HCT116 (cell line): ENCODE data around the gene RNPS1. TPM values are rescaled to one million over a fixed set of nuclear protein-coding genes. Genes with fewer than 3 reads are reported as not detected.

Source experiments
- ATAC-seq: fragments of 200-7000 bp; cut with Tn5 transposase; 2 replicates; pipeline ENCODE4 v1.9.1; 2020; ENCODE audit warnings: mild to moderate bottlenecking, moderate library complexity
- BruUV-seq: library from RNA; stranded (reverse); fragments of 400-500 nt; replicated peaks from 2 replicates; lab custom pipeline; 2021; lab: Mats Ljungman, UMichigan
- CTCF ChIA-PET: fragments of 300-600 bp; sonication (Branson Sonifier 250); formaldehyde crosslinking; loops from one replicate; lab custom pipeline; 2021; ENCODE audit warnings: antibody characterized with exemption; lab: Charles Lee
- POLR2A ChIA-PET: fragments of 300-600, 350-600 bp; sonication (Branson Sonifier 250); formaldehyde crosslinking; loops from one replicate; lab custom pipeline; 2021; ENCODE audit warnings: antibody characterized with exemption; lab: Charles Lee
- RAD21 ChIA-PET, 2 experiments: fragments of 300-600 bp; sonication (Branson Sonifier 250); formaldehyde crosslinking; loops; one replicate each; lab custom pipeline; 2023; ENCODE audit warnings: low total read pairs in 2 of 2; ENCODE audit not compliant: uncharacterized antibody in 2 of 2, unreplicated experiment in 2 of 2, low non-redundant PET in 1 of 2; lab: Charles Lee
- DNase-seq: peaks from one replicate; pipeline ENCODE4 v3.0.0-alpha.2; 2010; ENCODE audit warnings: low read depth, low spot score
- H2AFZ ChIP-seq: fragments of 200-600 bp; shearing (Covaris generic), sonication (generic); 2 replicates; pipeline ENCODE4 v1.6.1; 2017; ENCODE audit warnings: low read depth, mixed run types, mixed read lengths, antibody characterized with exemption, low read length; ENCODE audit not compliant: poor library complexity, severe bottlenecking
- H3K27ac ChIP-seq: 2 replicates; pipeline ENCODE4 v1.5.1; 2012; ENCODE audit warnings: low read depth, low read length
- H3K27me3 ChIP-seq: fragments of 200-600 bp; sonication (generic); 2 replicates; pipeline ENCODE4 v1.6.1; 2016; ENCODE audit warnings: mixed run types, low read length, mixed read lengths; ENCODE audit not compliant: insufficient read depth
- H3K36me3 ChIP-seq, 2 experiments: fragments of 200-500 bp in 1 of 2; fragments of 200-600 bp in 1 of 2; sonication (Bioruptor generic) in 1 of 2; sonication (generic) in 1 of 2; 2 replicates each; pipeline versions ENCODE4 v1.5.1 to v1.6.1; 2014 to 2016; ENCODE audit warnings: low read length in 2 of 2, inconsistent platforms in 1 of 2, mixed read lengths in 1 of 2, mixed run types in 1 of 2; ENCODE audit not compliant: insufficient read depth in 2 of 2, control insufficient read depth in 1 of 2
- H3K4me1 ChIP-seq, 2 experiments: fragments of 200-600 bp in 1 of 2; sonication (generic) in 1 of 2; 2 replicates each; pipeline versions ENCODE4 v1.5.1 to v1.6.1; 2012 to 2017; ENCODE audit warnings: low read length in 2 of 2, inconsistent platforms in 1 of 2, mild to moderate bottlenecking in 1 of 2, mixed read lengths in 1 of 2, mixed run types in 1 of 2, moderate library complexity in 1 of 2; ENCODE audit not compliant: insufficient read depth in 2 of 2, control insufficient read depth in 1 of 2
- H3K4me2 ChIP-seq: fragments of 200-600 bp; sonication (generic); 2 replicates; pipeline ENCODE4 v1.6.1; 2017; ENCODE audit warnings: mixed run types, low read length, mixed read lengths
- H3K4me3 ChIP-seq, 2 experiments: fragments of 200-600 bp in 1 of 2; sonication (generic) in 1 of 2; replicated peaks in 1 of 2; 2 replicates each; pipeline ENCODE4 v1.5.1; 2011 to 2016; ENCODE audit warnings: low read length in 2 of 2, control low read depth in 1 of 2, low read depth in 1 of 2, mild to moderate bottlenecking in 1 of 2, mixed read lengths in 1 of 2, mixed run types in 1 of 2
- H3K79me2 ChIP-seq: fragments of 200-600 bp; sonication (generic); 2 replicates; pipeline ENCODE4 v1.6.1; 2017; ENCODE audit warnings: mild to moderate bottlenecking, mixed run types, low read length, moderate library complexity, mixed read lengths; ENCODE audit not compliant: insufficient read depth
- H3K9ac ChIP-seq: fragments of 200-600 bp; sonication (generic); 2 replicates; pipeline ENCODE4 v1.6.1; 2016; ENCODE audit warnings: low read length, mixed read lengths
- H3K9me2 ChIP-seq: fragments of 200-600 bp; sonication (generic), shearing (Covaris generic); 2 replicates; pipeline ENCODE4 v1.6.1; 2017; ENCODE audit warnings: mixed run types, mild to moderate bottlenecking, moderate library complexity; ENCODE audit not compliant: insufficient read depth
- H3K9me3 ChIP-seq, 2 experiments: fragments of 200-500 bp in 1 of 2; fragments of 200-600 bp in 1 of 2; sonication (Bioruptor generic) in 1 of 2; sonication (generic) in 1 of 2; 2 replicates each; pipeline ENCODE4 v1.6.1; 2014 to 2017; ENCODE audit warnings: low read length in 2 of 2, mixed read lengths in 2 of 2, inconsistent platforms in 1 of 2, low read depth in 1 of 2, mild to moderate bottlenecking in 1 of 2, mixed run types in 1 of 2, moderate library complexity in 1 of 2; ENCODE audit not compliant: control insufficient read depth in 1 of 2, insufficient read depth in 1 of 2
- H4K20me1 ChIP-seq: fragments of 200-600 bp; sonication (generic), shearing (Covaris generic); 2 replicates; pipeline ENCODE4 v1.6.1; 2017; ENCODE audit warnings: mixed run types, mild to moderate bottlenecking, moderate library complexity; ENCODE audit not compliant: insufficient read depth
- ATF3 ChIP-seq: IDR thresholded peaks from 2 replicates; pipeline ENCODE4 v1.6.1; 2012
- CBX3 ChIP-seq: IDR thresholded peaks from 2 replicates; pipeline ENCODE4 v1.6.1; 2012; ENCODE audit warnings: low read depth
- CTCF ChIP-seq, 3 experiments: fragments of 200-600 bp in 1 of 3; sonication (generic) in 1 of 3; IDR thresholded peaks in 2 of 3; conservative IDR thresholded peaks in 1 of 3; 2 replicates each; pipeline ENCODE4 v1.5.1; 2012 to 2017; ENCODE audit warnings: low read depth in 2 of 3, low read length in 2 of 3, antibody characterized with exemption in 1 of 3, borderline replicate concordance in 1 of 3, control low read depth in 1 of 3, mild to moderate bottlenecking in 1 of 3, mixed read lengths in 1 of 3, mixed run types in 1 of 3, moderate library complexity in 1 of 3; ENCODE audit not compliant: insufficient read depth in 1 of 3
- EGR1 ChIP-seq: IDR thresholded peaks from 2 replicates; pipeline ENCODE4 v1.6.1; 2012; ENCODE audit warnings: low read depth
- EZH2 ChIP-seq: fragments of 200-600 bp; sonication (generic); IDR thresholded peaks from 2 replicates; pipeline ENCODE4 v1.6.1; 2017; ENCODE audit warnings: antibody characterized with exemption, mixed run types
- EZH2phosphoT487 ChIP-seq: fragments of 200-600 bp; IDR thresholded peaks from 2 replicates; pipeline ENCODE4 v1.6.1; 2018; ENCODE audit warnings: antibody characterized with exemption, borderline replicate concordance
- FOSL1 ChIP-seq: IDR thresholded peaks from 2 replicates; pipeline ENCODE4 v1.6.1; 2012; ENCODE audit warnings: low read depth
- MAX ChIP-seq: IDR thresholded peaks from 2 replicates; pipeline ENCODE4 v1.6.1; 2012
- POLR2A ChIP-seq: IDR thresholded peaks from 2 replicates; pipeline ENCODE4 v1.7.0; 2011; ENCODE audit warnings: borderline replicate concordance; ENCODE audit not compliant: insufficient read depth, insufficient read length; ENCODE audit errors: extremely low read depth
- RAD21 ChIP-seq: IDR thresholded peaks from 2 replicates; pipeline ENCODE4 v1.6.1; 2012; ENCODE audit warnings: low read depth, mild to moderate bottlenecking
- REST ChIP-seq: IDR thresholded peaks from 2 replicates; pipeline ENCODE4 v1.6.1; 2012; ENCODE audit warnings: low read depth
- SIN3A ChIP-seq: IDR thresholded peaks from 2 replicates; pipeline ENCODE4 v1.6.1; 2012; ENCODE audit warnings: low read depth
- SP1 ChIP-seq: IDR thresholded peaks from 2 replicates; pipeline ENCODE4 v1.6.1; 2012; ENCODE audit warnings: low read depth
- SRF ChIP-seq: IDR thresholded peaks from 2 replicates; pipeline ENCODE4 v1.6.1; 2012; ENCODE audit warnings: low read depth
- TCF7L2 ChIP-seq: IDR thresholded peaks from 2 replicates; pipeline ENCODE4 v1.7.0; 2011; ENCODE audit warnings: borderline replicate concordance, inconsistent platforms; ENCODE audit not compliant: insufficient read depth, insufficient read length; ENCODE audit errors: extremely low read depth
- ZFX ChIP-seq: fragments of 450-650 bp; IDR thresholded peaks from 2 replicates; pipeline ENCODE4 v1.6.1; 2017
- intact Hi-C: fragments of 100-400 bp; cut with micrococcal nuclease; formaldehyde crosslinking; loops from 2 replicates; pipeline ENCODE4 v1.10.0; 2022
- total RNA-seq: library from RNA; stranded (reverse); gene quantifications from one replicate; pipeline ENCODE4 v1.2.1, GENCODE V29; 2021; ENCODE audit not compliant: unreplicated experiment

Gene RNPS1
- total RNA-seq, 1 experiment from 2014 or later, result 257 TPM

- TF ChIP-seq SP1, result no peak; the same call in 1 of the 2 replicates
- TF ChIP-seq MAX, result peak; percentile 77
- TF ChIP-seq SRF, result no peak
- no peak for TF ChIP-seq EZH2
- TF ChIP-seq RAD21, result peak; percentile 86
- TF ChIP-seq ATF3, result no peak; the same call in 1 of the 2 replicates
- TF ChIP-seq, all 23 proteins: peak for 11
These were observed 16.4 kb downstream of the RNPS1 start, which contains the start of gene ECI1 (continued) for GRCh38 chr16:2251296-2252111.

- Histone ChIP-seq H4K20me1 (no peaks in the 10 kb centered on the region; the same call in 1 of the 2 replicates), H3K27me3 (no peaks in the 10 kb centered on the region), H3K4me2 (peak overlapping the region; percentile 84), H3K36me3 (peaks cover 24 to 34% of the 10 kb centered on the region in 2 experiments; a peak in 3 of 4 replicates), H3K4me1 (peaks cover 15 to 31% of the 10 kb centered on the region in 2 experiments), H3K9ac (peak overlapping the region; percentile 79), H3K79me2 (peaks cover 63% of the 10 kb centered on the region), H3K4me3 (peak overlapping the region; percentile 66 to 75), H3K9me2 (no peaks in the 10 kb centered on the region), H3K9me3 (no peaks in the 10 kb centered on the region), H3K27ac (peak overlapping the region; percentile 89), H2AFZ (no peak overlapping the region)
- ChIA-PET POLR2A (interaction anchor here (0.7 to 2.8 kb wide), 11 partner anchors 8 to 203 kb away, joined by 3 to 21 read pairs (median 5); partner anchors contain the start of genes E4F1, NTHL1, PGP and TRAF7), CTCF (interaction anchor here (1.2 to 2.7 kb wide), 5 partner anchors 28 to 250 kb away, joined by 3 to 24 read pairs (median 5); partner anchors contain the start of genes CASKIN1, E4F1 and PGP), RAD21 (interaction anchor here in 1 of 2 experiments (0.5 to 1.4 kb wide), 2 partner anchors 56 to 281 kb away, joined by 3 to 5 read pairs; no protein-coding TSS in a partner anchor)
- TF ChIP-seq SP1 (no peak), EZH2phosphoT487 (no peak), RAD21 (no peak), POLR2A (no peak), TCF7L2 (no peak), CBX3 (no peak), SIN3A (no peak), ATF3 (no peak), EZH2 (no peak), CTCF (IDR thresholded peaks at IDR 0.05 in 2 of 3, conservative IDR thresholded peaks at IDR 0.05 in 1 of 3; ENCODE audit: borderline replicate concordance in 1 of 3, insufficient read depth in 1 of 3, low read depth in 2 of 3, low read length in 2 of 3) (no peak), ZFX (no peak), FOSL1 (no peak), REST (no peak), EGR1 (no peak)
- ATAC-seq, result peak; percentile 29
- intact Hi-C loops, result loop anchor here (1.0 to 10.0 kb wide), 4 partner anchors 27 to 226 kb away; partner anchors contain the start of genes E4F1 and NHERF2
- TSS peak; percentile 81 for BruUV-seq
- no peak for DNase-seq
These were observed 17.2 kb downstream of the RNPS1 start for GRCh38 chr16:2250652-2251295.
